ENCODE measurements around the gene QPRT. TPM values are rescaled to one million over a fixed set of nuclear protein-coding genes. Genes with fewer than 3 reads are reported as not detected.
"Not testable (repeated sequence)": the region's sequence is repeated elsewhere in the genome, so short reads cannot be mapped to it uniquely, and the experiment has no call there.

Gene QPRT
- total RNA-seq, 1 donor from 2014 or later, result 85.9 TPM

GRCh38 chr16:29665294-29666077 lies 13.5 kb upstream of the QPRT start:
- Mint-ChIP-seq H3K36me3 (ENCODE audit: low read depth, unreplicated experiment) (no peaks in the 10 kb centered on the region), H3K4me3 (ENCODE audit: unreplicated experiment) (no peak overlapping the region), H3K4me1 (ENCODE audit: low read depth, unreplicated experiment) (peaks cover 7% of the 10 kb centered on the region), H3K9me3 (ENCODE audit: unreplicated experiment) (no peaks in the 10 kb centered on the region), H3K27me3 (ENCODE audit: low read depth, unreplicated experiment) (peaks cover 7% of the 10 kb centered on the region), H3K27ac (ENCODE audit: unreplicated experiment) (no peak overlapping the region)
- no peaks in the 10 kb centered on the region for H3K4me1 ChIP-seq (ENCODE audit: insufficient read depth, low read length)
- TF ChIP-seq EZH2 (IDR thresholded peaks at IDR 0.05; ENCODE audit: insufficient read depth, low read length) (no peak), CTCF (IDR thresholded peaks at IDR 0.05; ENCODE audit: insufficient read depth, low read depth, low read length) (no peak)
- no peak for FAIRE-seq
- DNase-seq (ENCODE audit: low read depth), result no peak
- H3K36me3 ChIP-seq (ENCODE audit: insufficient read depth, low read length), result no peaks in the 10 kb centered on the region
- no peak overlapping the region for H3K4me2 ChIP-seq (ENCODE audit: low read length)
- no peak overlapping the region for H3K4me3 ChIP-seq (ENCODE audit: insufficient read depth, low read depth, low read length)
- H3K9me3 ChIP-seq (ENCODE audit: insufficient read depth, low read depth, low read length), result no peaks in the 10 kb centered on the region
- no peak overlapping the region for H3K27ac ChIP-seq (ENCODE audit: low read depth, low read length)
- no peaks in the 10 kb centered on the region for H3K27me3 ChIP-seq (ENCODE audit: insufficient read depth, low read length)
- no peaks in the 10 kb centered on the region for H3K79me2 ChIP-seq (ENCODE audit: insufficient read depth, low read length)
- no peaks in the 10 kb centered on the region for H4K20me1 ChIP-seq (ENCODE audit: insufficient read depth, low read length)
- H2AFZ ChIP-seq (ENCODE audit: low read depth, low read length), result no peak overlapping the region
- H3K9ac ChIP-seq (ENCODE audit: low read length), result no peak overlapping the region

GRCh38 chr16:29667322-29667610 lies 11.7 kb upstream of the QPRT start:
- H3K9me3 ChIP-seq (ENCODE audit: insufficient read depth, low read depth, low read length); H3K27ac ChIP-seq (ENCODE audit: low read depth, low read length); H3K9me3 Mint-ChIP-seq (ENCODE audit: unreplicated experiment); H3K27me3 ChIP-seq (ENCODE audit: insufficient read depth, low read length); H3K4me3 ChIP-seq (ENCODE audit: insufficient read depth, low read depth, low read length); H3K4me1 ChIP-seq (ENCODE audit: insufficient read depth, low read length); DNase-seq (ENCODE audit: low read depth); H3K4me2 ChIP-seq (ENCODE audit: low read length); H3K27ac Mint-ChIP-seq (ENCODE audit: unreplicated experiment); H3K36me3 ChIP-seq (ENCODE audit: insufficient read depth, low read length); H4K20me1 ChIP-seq (ENCODE audit: insufficient read depth, low read length); H3K4me3 Mint-ChIP-seq (ENCODE audit: unreplicated experiment); H2AFZ ChIP-seq (ENCODE audit: low read depth, low read length); H3K4me1 Mint-ChIP-seq (ENCODE audit: low read depth, unreplicated experiment); H3K79me2 ChIP-seq (ENCODE audit: insufficient read depth, low read length); H3K36me3 Mint-ChIP-seq (ENCODE audit: low read depth, unreplicated experiment); FAIRE-seq; H3K27me3 Mint-ChIP-seq (ENCODE audit: low read depth, unreplicated experiment); H3K9ac ChIP-seq (ENCODE audit: low read length): not testable (repeated sequence)

- H3K4me1 ChIP-seq (ENCODE audit: insufficient read depth, low read length), result no peaks in the 10 kb centered on the region
- no peak overlapping the region for H3K9ac ChIP-seq (ENCODE audit: low read length)
- no peaks in the 10 kb centered on the region for H3K9me3 ChIP-seq (ENCODE audit: insufficient read depth, low read depth, low read length)
- H3K4me2 ChIP-seq (ENCODE audit: low read length), result no peak overlapping the region
- no peak overlapping the region for H3K4me3 ChIP-seq (ENCODE audit: insufficient read depth, low read depth, low read length)
- no peaks in the 10 kb centered on the region for H3K9me3 Mint-ChIP-seq (ENCODE audit: unreplicated experiment)
- DNase-seq (ENCODE audit: low read depth) (no peak), FAIRE-seq (no peak)
- no peaks in the 10 kb centered on the region for H3K27me3 ChIP-seq (ENCODE audit: insufficient read depth, low read length)
- H3K27ac ChIP-seq (ENCODE audit: low read depth, low read length), result no peak overlapping the region
- H3K27me3 Mint-ChIP-seq (ENCODE audit: low read depth, unreplicated experiment), result peaks cover 7% of the 10 kb centered on the region
- H3K36me3 ChIP-seq (ENCODE audit: insufficient read depth, low read length), result no peaks in the 10 kb centered on the region
- no peak overlapping the region for H3K4me3 Mint-ChIP-seq (ENCODE audit: unreplicated experiment)
- no peak overlapping the region for H2AFZ ChIP-seq (ENCODE audit: low read depth, low read length)
- TF ChIP-seq EZH2 (IDR thresholded peaks at IDR 0.05; ENCODE audit: insufficient read depth, low read length) (no peak), CTCF (IDR thresholded peaks at IDR 0.05; ENCODE audit: insufficient read depth, low read depth, low read length) (no peak)
- no peaks in the 10 kb centered on the region for H3K36me3 Mint-ChIP-seq (ENCODE audit: low read depth, unreplicated experiment)
- H4K20me1 ChIP-seq (ENCODE audit: insufficient read depth, low read length), result no peaks in the 10 kb centered on the region
- H3K27ac Mint-ChIP-seq (ENCODE audit: unreplicated experiment), result no peak overlapping the region
- H3K4me1 Mint-ChIP-seq (ENCODE audit: low read depth, unreplicated experiment), result peaks cover 7% of the 10 kb centered on the region
- no peaks in the 10 kb centered on the region for H3K79me2 ChIP-seq (ENCODE audit: insufficient read depth, low read length)
Observed at GRCh38 chr16:29667755-29668154, 11.2 kb upstream of the QPRT start.
